Activated T-helper 2 cell treated with anti-CD3 and anti-CD28 coated beads, Interferon-gamma antibody, Interleukin-2, Interleukin-4, amounts not matched to agents 10 μg/mL and 5 μg/mL and 100 μg/mL, durations not matched to agents 14 hours and 24 hours and 36 hours (primary cell): ENCODE data around the gene LGALS3. TPM values are rescaled to one million over a fixed set of nuclear protein-coding genes. Genes with fewer than 3 reads are reported as not detected.

Experiments used
- DNase-seq: peaks from one replicate; pipeline ENCODE4 v3.0.0; 2021; ENCODE audit warnings: low spot score
- H3K27ac Mint-ChIP-seq: one replicate; pipeline ENCODE4 v1.8.0; 2021; ENCODE audit warnings: mixed read lengths
- H3K27me3 Mint-ChIP-seq: one replicate; pipeline ENCODE4 v1.8.0; 2021; ENCODE audit warnings: low read depth, mixed read lengths
- H3K36me3 Mint-ChIP-seq: one replicate; pipeline ENCODE4 v1.8.0; 2021; ENCODE audit warnings: low read depth, mixed read lengths
- H3K4me1 Mint-ChIP-seq: one replicate; pipeline ENCODE4 v1.8.0; 2021; ENCODE audit warnings: low read depth, mixed read lengths
- H3K4me3 Mint-ChIP-seq: one replicate; pipeline ENCODE4 v1.8.0; 2021; ENCODE audit warnings: low read depth, mild to moderate bottlenecking, moderate library complexity, mixed read lengths
- H3K9me3 Mint-ChIP-seq: one replicate; pipeline ENCODE4 v1.8.0; 2021; ENCODE audit warnings: mixed read lengths
- intact Hi-C: fragments of 100-400 bp; cut with micrococcal nuclease; formaldehyde crosslinking; loops from one replicate; pipeline ENCODE4 v1.15.1; 2023
- total RNA-seq: library from RNA; stranded (reverse); gene quantifications from 2 replicates; pipeline ENCODE4 v1.2.3, GENCODE V29; 2022

LGALS3 gene
- total RNA-seq, 1 donor from 2014 or later: 14.8 TPM

DNA sequence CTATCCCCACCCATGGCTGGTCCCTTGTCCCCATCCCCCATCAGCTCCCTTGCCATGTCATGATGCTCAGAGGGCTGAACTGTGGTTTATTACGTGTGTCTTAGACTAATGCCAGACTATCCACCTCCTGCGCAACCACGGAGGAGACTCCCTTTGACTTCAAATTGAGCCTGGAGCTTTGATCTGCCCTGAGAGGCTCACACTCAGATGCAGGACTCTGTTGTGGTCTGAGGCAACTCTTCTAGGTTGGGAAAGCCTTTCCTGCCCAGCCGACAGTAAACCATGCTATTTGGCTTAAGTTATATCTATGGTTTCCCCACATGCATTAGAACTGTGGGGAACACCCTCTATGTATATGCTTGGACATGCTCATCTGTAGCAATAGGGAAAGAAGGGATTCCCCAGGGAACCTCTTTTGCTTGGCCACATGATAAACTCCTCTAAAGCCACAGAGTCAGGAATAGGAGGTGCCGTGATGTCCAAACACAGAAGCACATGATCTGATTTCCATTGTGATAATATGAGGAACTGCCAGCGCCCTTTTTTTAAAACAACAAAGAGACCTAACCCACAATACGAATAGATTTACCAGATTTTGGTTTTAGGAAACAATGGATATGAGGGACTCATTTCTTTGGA, 11.1 kb upstream of the LGALS3 start:
- no peak for DNase-seq
- intact Hi-C loops: no loop called here
- H3K27ac Mint-ChIP-seq: no peak overlapping the region
- H3K4me3 Mint-ChIP-seq: no peak overlapping the region
- H3K4me1 Mint-ChIP-seq: no peaks in the 10 kb centered on the region
- H3K9me3 Mint-ChIP-seq: no peaks in the 10 kb centered on the region
- H3K27me3 Mint-ChIP-seq: peaks cover 19% of the 10 kb centered on the region
- H3K36me3 Mint-ChIP-seq: no peaks in the 10 kb centered on the region

DNA sequence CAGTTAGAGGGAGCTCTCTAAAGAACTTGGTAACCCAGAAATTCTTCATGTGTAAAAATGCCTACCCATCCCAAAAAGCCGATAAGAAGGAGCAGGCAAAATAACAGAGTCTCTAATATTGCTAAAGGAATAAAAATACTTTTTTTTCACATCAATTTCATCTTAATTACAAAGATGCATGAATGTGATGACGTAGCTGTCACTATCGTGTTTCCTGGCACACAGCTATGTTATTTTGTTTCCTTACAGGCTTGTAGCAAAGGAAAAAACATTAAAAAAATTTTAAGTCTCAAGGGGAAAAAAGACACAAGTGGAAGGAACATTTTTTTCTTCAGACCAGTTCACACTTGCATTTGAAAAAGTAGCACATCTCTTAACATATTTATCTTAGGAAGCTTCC, 10.3 kb upstream of the LGALS3 start:
- intact Hi-C loops: no loop called here
- no peak for DNase-seq
- Mint-ChIP-seq H3K27ac (no peak overlapping the region), H3K9me3 (no peaks in the 10 kb centered on the region), H3K27me3 (peaks cover 19% of the 10 kb centered on the region), H3K36me3 (no peaks in the 10 kb centered on the region), H3K4me1 (no peaks in the 10 kb centered on the region), H3K4me3 (no peak overlapping the region)

DNA sequence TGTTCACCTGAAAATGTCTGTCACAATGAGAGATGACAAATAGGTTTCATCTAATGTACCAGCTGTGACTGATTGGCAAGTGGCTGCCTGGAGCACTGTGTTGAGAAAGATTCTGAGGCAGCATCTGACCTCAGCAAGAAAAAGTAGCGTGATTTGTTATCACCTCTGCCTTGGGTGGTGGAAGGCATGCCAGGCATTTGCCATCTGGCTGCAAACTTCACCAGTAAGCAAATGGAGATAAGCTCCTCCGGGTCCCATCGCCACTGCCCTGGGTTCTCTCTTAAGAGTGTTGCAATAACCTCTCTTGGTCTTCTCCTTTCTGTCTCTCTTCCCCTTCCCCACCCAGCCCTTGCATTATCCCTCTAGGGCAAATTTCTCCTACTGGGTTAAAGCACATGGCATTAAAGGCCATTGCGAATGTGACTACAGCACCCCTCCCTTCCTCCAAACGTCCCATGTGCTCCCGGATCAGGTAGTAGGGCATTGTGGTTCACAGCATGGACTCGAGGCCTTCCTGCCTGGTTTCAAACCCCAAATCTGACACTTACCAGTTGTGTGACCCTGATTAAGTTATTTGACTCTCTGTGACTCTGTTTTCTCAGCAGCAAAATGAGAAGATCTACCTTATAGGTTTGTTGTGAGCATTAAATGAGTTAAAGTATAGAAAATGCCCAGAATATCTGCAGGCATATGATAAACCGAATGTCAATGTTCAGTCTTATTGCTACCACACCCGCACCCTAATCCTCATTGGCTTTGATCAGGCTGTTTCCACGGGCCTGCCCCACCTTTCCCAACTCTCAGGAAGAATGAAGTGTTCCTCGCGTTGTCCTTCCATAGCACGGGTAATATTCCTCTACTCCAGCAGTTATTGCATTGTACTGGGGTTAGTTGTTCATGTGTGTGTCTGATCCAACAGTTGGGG, 8.2 kb upstream of the LGALS3 start:
- H3K36me3 Mint-ChIP-seq: no peaks in the 10 kb centered on the region
- no peak overlapping the region for H3K4me3 Mint-ChIP-seq
- DNase-seq: no peak
- H3K27ac Mint-ChIP-seq: no peak overlapping the region
- H3K9me3 Mint-ChIP-seq: no peaks in the 10 kb centered on the region
- H3K27me3 Mint-ChIP-seq: peaks cover 17% of the 10 kb centered on the region
- intact Hi-C loops: no loop called here
- H3K4me1 Mint-ChIP-seq: peaks cover 10% of the 10 kb centered on the region

DNA sequence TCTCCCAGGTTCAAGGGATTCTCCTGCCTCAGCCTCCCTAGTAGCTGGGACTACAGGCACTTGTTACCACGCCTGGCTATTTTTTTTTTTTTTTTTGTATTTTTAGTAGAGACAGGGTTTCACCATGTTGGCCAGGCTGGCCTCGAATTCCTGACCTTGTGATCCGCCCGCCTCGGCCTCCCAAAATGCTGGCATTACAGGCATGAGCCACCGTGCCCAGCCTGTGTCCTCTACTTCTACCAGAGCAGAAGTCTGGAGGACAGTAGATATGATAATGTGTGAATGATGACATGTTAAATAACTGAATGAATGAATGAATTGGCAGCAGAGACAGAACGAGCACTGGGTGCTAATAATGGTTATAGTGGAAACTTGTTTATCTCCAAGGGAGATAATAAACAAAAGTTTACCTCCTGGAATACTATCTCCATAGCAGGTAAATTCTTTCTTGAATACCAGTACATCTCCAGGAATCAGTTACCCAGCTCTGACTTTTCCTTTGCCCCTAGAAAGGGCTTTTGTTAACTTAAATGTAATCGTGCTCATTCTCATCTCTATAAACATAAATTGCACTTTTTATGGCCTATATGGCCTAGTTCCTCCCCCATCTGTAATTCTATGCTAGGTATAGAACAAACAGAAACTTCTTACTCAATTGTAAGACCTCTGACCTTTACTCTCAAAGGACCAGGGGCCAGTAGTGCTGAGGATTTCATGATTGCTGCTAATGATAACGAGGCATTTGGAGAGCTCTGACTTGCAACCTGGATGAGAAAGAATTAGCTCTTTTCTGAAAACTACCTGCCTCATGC, 7.2 kb upstream of the LGALS3 start:
- no peak for DNase-seq
- H3K9me3 Mint-ChIP-seq: no peaks in the 10 kb centered on the region
- no peak overlapping the region for H3K4me3 Mint-ChIP-seq
- no peak overlapping the region for H3K27ac Mint-ChIP-seq
- H3K36me3 Mint-ChIP-seq: no peaks in the 10 kb centered on the region
- peaks cover 16% of the 10 kb centered on the region for H3K4me1 Mint-ChIP-seq
- H3K27me3 Mint-ChIP-seq: peaks cover 18% of the 10 kb centered on the region
- intact Hi-C loops: no loop called here

DNA sequence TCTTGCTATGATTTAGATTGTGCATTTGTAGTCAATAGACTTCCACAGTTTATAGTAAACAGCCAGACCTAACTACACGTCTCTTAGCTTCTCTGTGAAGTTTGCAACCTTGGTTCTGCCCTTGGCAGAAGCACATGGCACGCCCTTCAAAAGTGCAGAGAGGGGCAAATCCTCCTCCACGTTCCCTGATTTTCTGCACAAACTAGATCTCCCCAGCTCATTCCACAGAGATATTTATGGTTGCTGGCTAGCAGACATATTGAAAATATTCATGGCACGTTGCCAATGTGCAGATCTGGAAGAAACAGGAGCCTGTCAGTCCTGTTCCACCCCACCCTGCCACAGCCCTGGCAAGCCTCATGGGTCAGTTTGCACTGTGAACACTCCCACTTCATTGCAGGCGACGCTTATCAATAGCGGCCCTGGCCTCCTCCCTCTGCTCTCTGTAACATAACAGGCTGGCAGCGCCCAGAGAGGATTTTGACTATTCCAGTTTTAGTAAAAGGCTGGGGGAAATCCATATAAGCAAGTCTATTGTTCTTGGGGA, 6.5 kb upstream of the LGALS3 start:
- Mint-ChIP-seq H3K27me3 (peaks cover 21% of the 10 kb centered on the region), H3K9me3 (no peaks in the 10 kb centered on the region), H3K27ac (no peak overlapping the region), H3K4me1 (peaks cover 18% of the 10 kb centered on the region), H3K36me3 (no peaks in the 10 kb centered on the region), H3K4me3 (no peak overlapping the region)
- no peak for DNase-seq
- intact Hi-C loops: no loop called here

DNA sequence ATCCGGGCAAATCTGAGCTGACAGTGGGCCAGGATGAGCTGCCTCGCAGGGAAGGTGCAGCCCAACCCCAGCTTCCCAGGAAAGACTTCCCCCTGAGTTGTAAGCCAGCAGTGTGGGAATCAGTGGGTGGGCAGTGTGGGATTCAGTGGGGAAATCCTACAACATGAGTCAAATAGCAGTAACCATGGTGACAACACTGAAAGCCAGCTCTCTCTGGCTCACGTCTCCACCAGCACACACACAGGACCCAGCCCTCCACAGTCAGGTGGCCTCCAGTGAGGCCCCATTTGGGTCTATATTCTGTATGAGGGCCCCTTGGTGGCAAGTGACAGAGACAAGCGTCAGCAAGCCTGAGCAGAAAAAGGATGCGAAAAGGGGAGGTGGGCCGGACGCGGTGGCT, 6.0 kb upstream of the LGALS3 start:
- DNase-seq: no peak
- peaks cover 18% of the 10 kb centered on the region for H3K4me1 Mint-ChIP-seq
- no peak overlapping the region for H3K27ac Mint-ChIP-seq
- no peaks in the 10 kb centered on the region for H3K9me3 Mint-ChIP-seq
- no peak overlapping the region for H3K4me3 Mint-ChIP-seq
- H3K36me3 Mint-ChIP-seq: no peaks in the 10 kb centered on the region
- H3K27me3 Mint-ChIP-seq: peaks cover 18% of the 10 kb centered on the region
- intact Hi-C loops: no loop called here

DNA sequence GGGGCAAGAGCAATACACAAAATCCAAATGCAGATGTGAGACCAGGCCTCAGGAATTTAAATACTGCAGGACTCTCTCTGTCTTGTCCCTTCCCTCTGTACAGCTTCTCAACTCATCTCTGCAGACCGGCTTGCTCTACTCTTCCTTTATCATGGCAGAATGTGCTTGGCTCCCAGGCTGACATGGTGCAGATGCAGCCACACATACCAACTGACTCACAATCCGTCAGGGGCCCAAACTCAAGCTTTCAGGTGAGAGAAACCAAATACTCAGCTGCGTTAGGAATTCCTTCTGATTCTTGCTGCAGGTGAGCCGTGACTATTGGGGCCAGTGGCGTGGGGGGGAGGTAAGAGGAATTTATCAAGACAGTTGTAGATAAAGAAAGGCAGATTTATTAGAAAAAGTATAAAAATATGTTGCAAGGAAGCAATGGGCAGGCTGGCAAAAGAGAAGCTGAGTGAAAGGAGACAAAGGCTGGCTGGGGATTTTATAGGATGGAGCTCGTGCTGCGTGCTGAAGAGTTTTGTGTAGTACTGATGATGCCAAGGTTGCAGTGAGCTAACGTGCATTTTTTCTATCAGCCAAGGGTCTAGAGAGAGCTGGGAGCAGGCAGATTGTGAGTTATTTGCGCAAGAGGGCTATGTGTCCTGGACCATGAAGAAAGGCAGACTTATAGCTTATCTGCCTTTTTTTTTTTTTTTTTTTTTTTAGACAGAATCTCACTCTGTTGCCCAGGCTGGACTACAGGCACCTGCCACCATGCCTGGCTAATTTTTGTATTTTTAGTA, 5.0 kb upstream of the LGALS3 start:
- Mint-ChIP-seq H3K4me1 (peaks cover 20% of the 10 kb centered on the region), H3K27me3 (peaks cover 23% of the 10 kb centered on the region), H3K4me3 (no peak overlapping the region), H3K36me3 (no peaks in the 10 kb centered on the region), H3K9me3 (no peaks in the 10 kb centered on the region), H3K27ac (no peak overlapping the region)
- intact Hi-C loops: no loop called here
- no peak for DNase-seq

DNA sequence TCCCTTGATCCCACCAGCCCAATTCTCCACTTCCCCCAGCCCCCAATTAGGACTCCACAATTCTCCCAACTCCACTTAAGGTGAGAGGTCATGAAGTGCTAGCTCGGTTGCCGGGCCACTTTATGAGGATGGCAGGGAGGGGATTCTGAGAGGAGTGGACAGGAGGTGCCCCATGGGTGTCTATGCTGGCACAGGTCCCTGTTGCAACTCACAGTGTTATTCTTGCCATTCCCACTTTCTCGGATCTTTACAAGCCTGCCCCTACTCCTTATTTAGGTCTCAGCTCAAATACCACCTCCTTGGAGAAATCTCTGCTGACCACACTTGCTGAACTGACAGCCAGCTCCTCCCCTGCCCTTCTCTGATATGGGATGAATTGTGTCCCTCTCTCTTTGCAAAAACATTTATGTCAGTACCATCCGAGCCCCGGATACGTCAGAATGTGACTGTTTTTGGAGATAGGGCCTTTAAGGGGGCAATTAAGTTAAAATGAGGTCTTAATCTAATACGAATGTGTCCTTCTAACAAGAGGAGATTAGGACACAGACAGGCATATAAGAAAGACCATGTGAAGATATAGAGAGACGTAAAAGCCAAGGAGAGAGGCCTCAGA, 4.2 kb upstream of the LGALS3 start:
- peaks cover 19% of the 10 kb centered on the region for H3K27me3 Mint-ChIP-seq
- H3K4me1 Mint-ChIP-seq: peaks cover 22% of the 10 kb centered on the region
- no peak overlapping the region for H3K4me3 Mint-ChIP-seq
- no peak for DNase-seq
- no peak overlapping the region for H3K27ac Mint-ChIP-seq
- H3K9me3 Mint-ChIP-seq: no peaks in the 10 kb centered on the region
- intact Hi-C loops: loop anchor here (5.0 kb wide), 1 partner anchor 33 kb away; no protein-coding TSS in a partner anchor
- no peaks in the 10 kb centered on the region for H3K36me3 Mint-ChIP-seq

DNA sequence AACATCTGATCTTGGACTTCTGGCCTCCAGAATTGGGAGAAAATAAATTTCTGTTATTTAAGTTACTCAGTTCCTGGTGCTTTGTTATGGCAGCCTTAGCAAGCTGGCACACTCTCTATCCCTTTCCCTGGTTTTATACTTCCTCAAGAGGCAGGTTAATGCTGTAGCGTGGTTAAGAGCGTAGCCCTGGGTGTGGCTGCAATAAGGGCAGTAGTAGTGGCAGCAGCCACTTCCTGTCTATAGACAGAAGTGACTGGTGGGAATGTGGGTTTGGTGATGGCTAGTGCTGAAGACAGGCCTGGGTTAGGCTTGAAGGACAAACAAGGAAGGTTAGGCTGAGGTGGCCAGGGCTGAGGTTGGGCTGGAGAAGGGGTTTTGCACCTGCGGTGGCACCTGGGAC, 3.6 kb upstream of the LGALS3 start:
- no peak overlapping the region for H3K27ac Mint-ChIP-seq

DNA sequence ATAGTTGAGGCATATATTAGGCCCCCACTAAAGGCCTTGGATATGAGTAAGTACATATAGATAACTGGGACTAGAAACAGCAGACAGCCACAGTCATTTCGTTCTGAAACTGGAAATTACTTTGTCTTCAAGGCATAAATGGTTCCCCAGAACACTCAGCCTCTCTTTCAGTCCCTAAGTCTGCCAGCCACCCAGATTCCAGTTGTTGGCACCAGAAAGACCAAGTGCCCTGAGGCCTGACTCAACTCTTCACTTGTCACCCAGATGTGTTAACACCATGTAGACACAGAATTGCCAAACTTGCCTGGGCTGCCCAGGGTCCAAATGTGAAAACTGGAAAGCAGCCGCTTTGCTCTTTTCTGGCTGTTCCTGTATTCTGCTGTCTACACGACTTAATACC, 3.0 kb upstream of the LGALS3 start:
- no peak for DNase-seq
- intact Hi-C loops: loop anchor here (5.0 kb wide), 1 partner anchor 34 kb away; no protein-coding TSS in a partner anchor
- Mint-ChIP-seq H3K36me3 (peaks cover 5% of the 10 kb centered on the region), H3K27ac (no peak overlapping the region), H3K4me3 (no peak overlapping the region), H3K4me1 (peaks cover 26% of the 10 kb centered on the region), H3K9me3 (no peaks in the 10 kb centered on the region), H3K27me3 (peaks cover 15% of the 10 kb centered on the region)

More for the DNA sequence above, 3.6 kb upstream of the LGALS3 start:
- Mint-ChIP-seq H3K36me3 (peaks cover 2% of the 10 kb centered on the region), H3K4me1 (peaks cover 26% of the 10 kb centered on the region), H3K4me3 (no peak overlapping the region), H3K9me3 (no peaks in the 10 kb centered on the region), H3K27me3 (peaks cover 17% of the 10 kb centered on the region)
- intact Hi-C loops: loop anchor here (5.0 kb wide), 1 partner anchor 33 kb away; no protein-coding TSS in a partner anchor
- no peak for DNase-seq

DNA sequence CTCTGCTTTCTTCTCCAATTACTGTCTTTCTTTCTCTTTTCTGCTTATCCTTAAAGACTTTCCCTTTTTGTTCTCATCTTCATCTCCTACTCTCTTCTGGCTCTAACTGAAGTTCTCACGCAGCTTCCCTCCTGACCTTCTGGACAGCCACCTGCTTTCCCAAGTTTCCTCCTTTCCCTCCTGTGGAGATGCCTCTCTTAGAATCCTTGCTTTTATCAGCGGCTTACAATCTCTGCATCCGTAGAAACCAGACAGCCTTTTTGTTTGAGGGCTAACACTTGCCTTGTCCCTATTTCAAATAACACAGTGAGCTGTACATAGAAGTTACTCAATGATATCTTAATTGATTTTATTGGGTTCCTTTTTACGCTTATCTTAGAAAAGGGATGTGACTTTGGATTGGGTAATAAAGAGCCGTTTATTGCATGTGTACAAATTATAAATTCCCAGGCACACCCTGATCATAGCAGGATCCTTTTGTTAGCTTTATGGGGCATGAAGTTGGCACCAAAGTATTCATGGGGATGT, 2.1 kb upstream of the LGALS3 start:
- Mint-ChIP-seq H3K27ac (no peak overlapping the region), H3K4me3 (no peak overlapping the region), H3K36me3 (peaks cover 10% of the 10 kb centered on the region), H3K27me3 (peaks cover 17% of the 10 kb centered on the region), H3K9me3 (no peaks in the 10 kb centered on the region), H3K4me1 (peaks cover 33% of the 10 kb centered on the region)
- intact Hi-C loops: loop anchor here (5.0 kb wide), 1 partner anchor 35 kb away; no protein-coding TSS in a partner anchor
- no peak for DNase-seq
